AG04449 (cell line): ENCODE results near the gene LRRC55.

Experiments
- CTCF ChIA-PET: fragments of 350-600 bp; formaldehyde crosslinking; extraction: SDS; loops from one replicate; lab custom pipeline; 2021; ENCODE audit warnings: antibody characterized with exemption; lab: Yijun Ruan, JAX
- POLR2A ChIA-PET: fragments of 400-600, 350-600 bp; formaldehyde crosslinking; extraction: SDS; loops from one replicate; lab custom pipeline; 2020; ENCODE audit warnings: antibody characterized with exemption, inconsistent platforms; lab: Yijun Ruan, JAX
- DNase-seq: peaks from one replicate; pipeline ENCODE4 v3.0.0-alpha.2; 2010; ENCODE audit warnings: low read depth, low spot score
- H3K4me3 ChIP-seq: 2 replicates; pipeline ENCODE4 v1.5.1; 2011; ENCODE audit warnings: low read depth, mild to moderate bottlenecking, control low read depth, low read length
- CTCF ChIP-seq: IDR thresholded peaks from one replicate; pipeline ENCODE4 v1.5.1; 2011; ENCODE audit warnings: mild to moderate bottlenecking, moderate library complexity, low read length, control low read depth, inconsistent platforms; ENCODE audit not compliant: insufficient read depth; ENCODE audit errors: missing control alignments

The LRRC55 gene

GRCh38 chr11:57237204-57237681 lies 55.5 kb downstream of the LRRC55 start, which contains the start of gene APLNR:
APLNR (minus strand) TSS chr11:57237250; CDS start chr11:57237004, 246 bp downstream.
- no peak for DNase-seq
- ChIA-PET POLR2A (no interaction called here), CTCF (interaction anchor here (7.2 kb wide), 1 partner anchor 14 kb away, joined by 85 read pairs; no protein-coding TSS in a partner anchor)
- no peak for TF ChIP-seq CTCF
- H3K4me3 ChIP-seq, result no peak within 1 kb of the TSS

GRCh38 chr11:57239348-57239747 lies 57.6 kb downstream of the LRRC55 start:
- TF ChIP-seq CTCF, result no peak
- DNase-seq, result no peak
- H3K4me3 ChIP-seq, result no peak overlapping the region
- POLR2A ChIA-PET, result no interaction called here
- CTCF ChIA-PET, result interaction anchor here (1.1 to 7.2 kb wide), 4 partner anchors 10 to 398 kb away, joined by 3 to 85 read pairs (median 5); no protein-coding TSS in a partner anchor

GRCh38 chr11:57240007-57240406 lies 58.3 kb downstream of the LRRC55 start:
- H3K4me3 ChIP-seq, result no peak overlapping the region
- POLR2A ChIA-PET, result interaction anchor here (0.7 kb wide), 1 partner anchor 10 kb away, joined by 4 read pairs; no protein-coding TSS in a partner anchor
- CTCF ChIA-PET, result interaction anchor here (0.7 to 7.2 kb wide), 9 partner anchors 10 to 399 kb away, joined by 3 to 85 read pairs (median 3); no protein-coding TSS in a partner anchor
- DNase-seq, result no peak
- TF ChIP-seq CTCF, result no peak

- ChIA-PET POLR2A (no interaction called here), CTCF (interaction anchor here (0.7 to 7.2 kb wide), 8 partner anchors 10 to 239 kb away, joined by 3 to 85 read pairs (median 4); no protein-coding TSS in a partner anchor)
- no peak overlapping the region for H3K4me3 ChIP-seq
- no peak for DNase-seq
- no peak for TF ChIP-seq CTCF
Observed at GRCh38 chr11:57240757-57241156, 59.0 kb downstream of the LRRC55 start.
